ENCODE data around the gene UQCC3. TPM values are rescaled to one million over a fixed set of nuclear protein-coding genes. Genes with fewer than 3 reads are reported as not detected.

The UQCC3 gene, protein sequence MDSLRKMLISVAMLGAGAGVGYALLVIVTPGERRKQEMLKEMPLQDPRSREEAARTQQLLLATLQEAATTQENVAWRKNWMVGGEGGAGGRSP
- total RNA-seq, result 10 to 100 TPM in 2 of 4 donors, 1 to 10 TPM in 2; 9.1 to 12.4 (median 9.8) TPM

GRCh38 chr11:62671608-62672389 is at the start of gene UQCC3, which contains the start of gene LBHD1:
TSS of gene UQCC3 (plus strand) at chr11:62671673. CDS start at chr11:62671746, 73 bp downstream.
TSS of gene LBHD1 (minus strand) at chr11:62672267. CDS start at chr11:62670031, 2,236 bp downstream.
- H3K27ac ChIP-seq, result peak within 1 kb of the TSS; percentile 89
- H3K4me3 ChIP-seq, result peak within 1 kb of the TSS; percentile 86
- peaks cover 20% of the 10 kb centered on the region for H3K36me3 ChIP-seq
- H3K4me1 ChIP-seq, result peaks cover 49% of the 10 kb centered on the region
- WGBS, result 3% methylated on average over 10 of the region's 59 CpGs
- peak; percentile 85 to 89 for DNase-seq (ENCODE audit: low spot score in 2 of 2)
- no peaks in the 10 kb centered on the region for H3K27me3 ChIP-seq
- TF ChIP-seq POLR2AphosphoS5 (IDR thresholded peaks at IDR 0.05), result peak in 1 of 3 donors; percentile 23
- TF ChIP-seq EP300 (IDR thresholded peaks at IDR 0.05), result no peak
- TF ChIP-seq POLR2A (IDR thresholded peaks at IDR 0.05), result peak in 1 of 2 donors; percentile 50
- TF ChIP-seq, protein P1, sequence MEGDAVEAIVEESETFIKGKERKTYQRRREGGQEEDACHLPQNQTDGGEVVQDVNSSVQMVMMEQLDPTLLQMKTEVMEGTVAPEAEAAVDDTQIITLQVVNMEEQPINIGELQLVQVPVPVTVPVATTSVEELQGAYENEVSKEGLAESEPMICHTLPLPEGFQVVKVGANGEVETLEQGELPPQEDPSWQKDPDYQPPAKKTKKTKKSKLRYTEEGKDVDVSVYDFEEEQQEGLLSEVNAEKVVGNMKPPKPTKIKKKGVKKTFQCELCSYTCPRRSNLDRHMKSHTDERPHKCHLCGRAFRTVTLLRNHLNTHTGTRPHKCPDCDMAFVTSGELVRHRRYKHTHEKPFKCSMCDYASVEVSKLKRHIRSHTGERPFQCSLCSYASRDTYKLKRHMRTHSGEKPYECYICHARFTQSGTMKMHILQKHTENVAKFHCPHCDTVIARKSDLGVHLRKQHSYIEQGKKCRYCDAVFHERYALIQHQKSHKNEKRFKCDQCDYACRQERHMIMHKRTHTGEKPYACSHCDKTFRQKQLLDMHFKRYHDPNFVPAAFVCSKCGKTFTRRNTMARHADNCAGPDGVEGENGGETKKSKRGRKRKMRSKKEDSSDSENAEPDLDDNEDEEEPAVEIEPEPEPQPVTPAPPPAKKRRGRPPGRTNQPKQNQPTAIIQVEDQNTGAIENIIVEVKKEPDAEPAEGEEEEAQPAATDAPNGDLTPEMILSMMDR (IDR thresholded peaks at IDR 0.05), result no peak
- H3K9me3 ChIP-seq, result no peaks in the 10 kb centered on the region

GRCh38 chr11:62622476-62623089 is 48.9 kb upstream of the UQCC3 start:
- DNase-seq (ENCODE audit: low spot score in 2 of 2), result no peak
- H3K36me3 ChIP-seq, result peaks cover 31% of the 10 kb centered on the region
- whole genome bisulfite sequencing, result 85% methylated on average over 7 of the region's 7 CpGs
- peaks cover 35% of the 10 kb centered on the region for H3K4me1 ChIP-seq
- H3K27ac ChIP-seq, result peak overlapping the region; percentile 85
- no peaks in the 10 kb centered on the region for H3K9me3 ChIP-seq
- no peak for TF ChIP-seq POLR2AphosphoS5 (IDR thresholded peaks at IDR 0.05)
- no peak for TF ChIP-seq POLR2A (IDR thresholded peaks at IDR 0.05)
- no peak for TF ChIP-seq EP300 (IDR thresholded peaks at IDR 0.05)
- TF ChIP-seq, protein P1 (IDR thresholded peaks at IDR 0.05), result no peak
- peak overlapping the region; percentile 64 for H3K4me3 ChIP-seq
- no peaks in the 10 kb centered on the region for H3K27me3 ChIP-seq

GRCh38 chr11:62627713-62628112 is 43.8 kb upstream of the UQCC3 start:
- TF ChIP-seq POLR2A (IDR thresholded peaks at IDR 0.05) (no peak), POLR2AphosphoS5 (IDR thresholded peaks at IDR 0.05) (no peak), EP300 (IDR thresholded peaks at IDR 0.05) (no peak)
- TF ChIP-seq, protein P1 (IDR thresholded peaks at IDR 0.05), result no peak
- 85% methylated on average over 3 of the region's 3 CpGs for WGBS
- H3K9me3 ChIP-seq, result no peaks in the 10 kb centered on the region
- no peak overlapping the region for H3K4me3 ChIP-seq
- peaks cover 82% of the 10 kb centered on the region for H3K36me3 ChIP-seq
- no peaks in the 10 kb centered on the region for H3K27me3 ChIP-seq
- no peak for DNase-seq (ENCODE audit: low spot score in 2 of 2)
- peaks cover under 1% of the 10 kb centered on the region for H3K4me1 ChIP-seq
- no peak overlapping the region for H3K27ac ChIP-seq

GRCh38 chr11:62632492-62632891 is 39.0 kb upstream of the UQCC3 start:
- no peak overlapping the region for H3K4me3 ChIP-seq
- TF ChIP-seq EP300 (IDR thresholded peaks at IDR 0.05), result no peak
- TF ChIP-seq, protein P1 (IDR thresholded peaks at IDR 0.05), result no peak
- no peak for TF ChIP-seq POLR2A (IDR thresholded peaks at IDR 0.05)
- no peak for TF ChIP-seq POLR2AphosphoS5 (IDR thresholded peaks at IDR 0.05)
- no peak overlapping the region for H3K27ac ChIP-seq
- H3K36me3 ChIP-seq, result peaks cover 95% of the 10 kb centered on the region
- no peaks in the 10 kb centered on the region for H3K27me3 ChIP-seq
- no peak for DNase-seq (ENCODE audit: low spot score in 2 of 2)
- WGBS, result 88% methylated on average over 6 of the region's 6 CpGs
- H3K4me1 ChIP-seq, result no peaks in the 10 kb centered on the region
- H3K9me3 ChIP-seq, result no peaks in the 10 kb centered on the region

DNA sequence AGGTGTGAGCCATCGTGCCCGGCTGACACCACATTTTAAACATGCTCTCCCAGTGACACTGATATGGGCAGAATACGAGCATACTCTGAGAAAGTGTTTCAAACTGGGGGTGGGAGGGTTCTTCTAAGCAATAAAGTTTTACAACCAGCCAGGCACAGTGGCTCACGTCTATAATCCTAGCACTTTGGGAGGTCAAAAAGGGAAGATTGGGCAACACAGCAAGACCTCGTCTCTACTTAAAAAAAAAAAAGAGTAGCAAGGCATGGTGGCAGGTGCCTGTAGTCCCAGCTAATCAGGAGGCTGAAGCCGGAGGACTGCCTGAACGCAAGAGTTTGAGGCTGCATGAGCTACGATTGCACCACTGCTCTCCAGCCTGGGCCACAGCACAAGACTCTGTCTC is 27.3 kb upstream of the UQCC3 start:
- no peak overlapping the region for H3K27ac ChIP-seq
- TF ChIP-seq EP300 (IDR thresholded peaks at IDR 0.05) (no peak), POLR2AphosphoS5 (IDR thresholded peaks at IDR 0.05) (no peak), POLR2A (IDR thresholded peaks at IDR 0.05) (no peak)
- TF ChIP-seq, protein P1 (IDR thresholded peaks at IDR 0.05), result no peak
- 85% methylated on average over 8 of the region's 8 CpGs for WGBS

More for the DNA sequence above, 27.3 kb upstream of the UQCC3 start:
- Histone ChIP-seq H3K27me3 (no peaks in the 10 kb centered on the region), H3K4me3 (no peak overlapping the region), H3K4me1 (peaks cover 26% of the 10 kb centered on the region), H3K36me3 (peaks cover 34% of the 10 kb centered on the region), H3K9me3 (no peaks in the 10 kb centered on the region)
- no peak for DNase-seq (ENCODE audit: low spot score in 2 of 2)
